Stimulated activated naive B cell treated with anti-CD40 and anti-IgM and Interleukin-4, amounts not matched to agents 10 μg/mL and 1 μg/mL and 100 μg/mL, for 72 hours (primary cell): Measurements from ENCODE around the gene USP5.
"Not testable (repeated sequence)": the region's sequence is repeated elsewhere in the genome, so short reads cannot be mapped to it uniquely, and the experiment has no call there.

Experiments used
- ATAC-seq, 2 donors: fragments of 150-1000 bp; cut with Tn5 transposase; replicated peaks; 2 replicates each; pipeline ENCODE4 v1.10.0; 2021; ENCODE audit warnings: moderate library complexity in 1 of 2
- DNase-seq: peaks from one replicate; pipeline ENCODE4 v3.0.0; 2021
- H3K27ac Mint-ChIP-seq: one replicate; pipeline ENCODE4 v1.8.0; 2022; ENCODE audit warnings: mild to moderate bottlenecking, mixed read lengths
- H3K27me3 Mint-ChIP-seq, 2 donors: one replicate each; pipeline ENCODE4 v1.8.0; 2022; ENCODE audit warnings: mixed read lengths in 2 of 2
- H3K36me3 Mint-ChIP-seq, 2 donors: one replicate each; pipeline ENCODE4 v1.8.0; 2022; ENCODE audit warnings: mixed read lengths in 2 of 2, mild to moderate bottlenecking in 1 of 2
- H3K4me1 Mint-ChIP-seq, 2 donors: one replicate each; pipeline ENCODE4 v1.8.0; 2022; ENCODE audit warnings: mixed read lengths in 2 of 2, mild to moderate bottlenecking in 1 of 2
- H3K4me3 Mint-ChIP-seq, 2 donors: one replicate each; pipeline ENCODE4 v1.8.0; 2022; ENCODE audit warnings: mild to moderate bottlenecking in 2 of 2, mixed read lengths in 2 of 2, moderate library complexity in 1 of 2
- H3K9me3 Mint-ChIP-seq, 2 donors: one replicate each; pipeline ENCODE4 v1.8.0; 2022; ENCODE audit warnings: mixed read lengths in 2 of 2, mild to moderate bottlenecking in 1 of 2

The USP5 gene

GRCh38 chr12:6858799-6859198 lies 6.8 kb downstream of the USP5 start:
- H3K27me3 Mint-ChIP-seq, result no peaks in the 10 kb centered on the region
- DNase-seq, result no peak
- H3K27ac Mint-ChIP-seq, result no peak overlapping the region
- H3K36me3 Mint-ChIP-seq, result peaks cover 56 to 72% of the 10 kb centered on the region in 2 donors
- ATAC-seq, result no peak
- no peaks in the 10 kb centered on the region for H3K9me3 Mint-ChIP-seq
- H3K4me3 Mint-ChIP-seq, result no peak overlapping the region
- H3K4me1 Mint-ChIP-seq, result peaks cover 4 to 5% of the 10 kb centered on the region in 2 donors

GRCh38 chr12:6860116-6860515 lies 8.2 kb downstream of the USP5 start:
- H3K36me3 Mint-ChIP-seq, result peaks cover 60 to 79% of the 10 kb centered on the region in 2 donors
- no peaks in the 10 kb centered on the region for H3K4me1 Mint-ChIP-seq
- no peaks in the 10 kb centered on the region for H3K27me3 Mint-ChIP-seq
- ATAC-seq (no peak), DNase-seq (no peak)
- H3K9me3 Mint-ChIP-seq, result no peaks in the 10 kb centered on the region
- no peak overlapping the region for H3K4me3 Mint-ChIP-seq
- H3K27ac Mint-ChIP-seq, result no peak overlapping the region

- ATAC-seq (no peak), DNase-seq (no peak)
- Mint-ChIP-seq H3K27me3 (no peaks in the 10 kb centered on the region), H3K9me3 (no peaks in the 10 kb centered on the region), H3K4me3 (no peak overlapping the region), H3K36me3 (peaks cover 55 to 83% of the 10 kb centered on the region in 2 donors), H3K4me1 (no peaks in the 10 kb centered on the region), H3K27ac (peak overlapping the region; percentile 48)
These were observed 9.0 kb downstream of the USP5 start for GRCh38 chr12:6860942-6861341.

- peaks cover under 1 to 2% of the 10 kb centered on the region in 2 donors for H3K4me1 Mint-ChIP-seq
- no peak overlapping the region for H3K4me3 Mint-ChIP-seq
- ATAC-seq, result no peak
- no peak overlapping the region for H3K27ac Mint-ChIP-seq
- no peak for DNase-seq
- H3K9me3 Mint-ChIP-seq, result no peaks in the 10 kb centered on the region
- H3K27me3 Mint-ChIP-seq, result no peaks in the 10 kb centered on the region
- H3K36me3 Mint-ChIP-seq, result peaks cover 53 to 83% of the 10 kb centered on the region in 2 donors
These were observed 9.4 kb downstream of the USP5 start for GRCh38 chr12:6861391-6861790.

GRCh38 chr12:6863033-6863432 lies 11.1 kb downstream of the USP5 start:
- Mint-ChIP-seq H3K9me3 (no peaks in the 10 kb centered on the region), H3K27me3 (no peaks in the 10 kb centered on the region), H3K4me3 (no peak overlapping the region), H3K36me3 (peaks cover 47 to 75% of the 10 kb centered on the region in 2 donors), H3K27ac (no peak overlapping the region), H3K4me1 (peaks cover 6 to 12% of the 10 kb centered on the region in 2 donors)
- DNase-seq (no peak), ATAC-seq (no peak)

GRCh38 chr12:6863586-6864321 lies 11.8 kb downstream of the USP5 start:
- no peak overlapping the region for H3K27ac Mint-ChIP-seq
- ATAC-seq (no peak), DNase-seq (no peak)
- H3K4me3 Mint-ChIP-seq, result no peak overlapping the region
- H3K36me3 Mint-ChIP-seq, result peaks cover 51 to 75% of the 10 kb centered on the region in 2 donors
- H3K4me1 Mint-ChIP-seq, result peaks cover 13 to 19% of the 10 kb centered on the region in 2 donors
- no peaks in the 10 kb centered on the region for H3K27me3 Mint-ChIP-seq
- H3K9me3 Mint-ChIP-seq, result no peaks in the 10 kb centered on the region

- H3K27ac Mint-ChIP-seq, H3K4me3 Mint-ChIP-seq, ATAC-seq, DNase-seq, H3K27me3 Mint-ChIP-seq, H3K9me3 Mint-ChIP-seq: not testable (repeated sequence)
- Mint-ChIP-seq H3K36me3 (peaks cover 52 to 78% of the 10 kb centered on the region in 2 donors), H3K4me1 (peaks cover 27 to 35% of the 10 kb centered on the region in 2 donors)
These were observed 13.4 kb downstream of the USP5 start for GRCh38 chr12:6865307-6865706.

- Mint-ChIP-seq H3K36me3 (peaks cover 54 to 77% of the 10 kb centered on the region in 2 donors), H3K4me3 (peak overlapping the region; percentile 96 to 97), H3K27ac (peak overlapping the region; percentile 51), H3K27me3 (no peaks in the 10 kb centered on the region), H3K4me1 (peaks cover 36 to 45% of the 10 kb centered on the region in 2 donors), H3K9me3 (no peaks in the 10 kb centered on the region)
- no peak for DNase-seq
- no peak for ATAC-seq
These were observed 14.4 kb downstream of the USP5 start for GRCh38 chr12:6866163-6866919.

GRCh38 chr12:6866920-6867412 lies 15.0 kb downstream of the USP5 start:
- H3K4me3 Mint-ChIP-seq, result peak overlapping the region; percentile 96 to 97
- H3K36me3 Mint-ChIP-seq, result peaks cover 60 to 80% of the 10 kb centered on the region in 2 donors

GRCh38 chr12:6867413-6868210 lies 15.7 kb downstream of the USP5 start, which contains the start of gene TPI1:
TSS of gene TPI1 (plus strand) at chr12:6867531. CDS start at chr12:6867567, 36 bp downstream.
- peaks cover 59 to 82% of the 10 kb centered on the region in 2 donors for H3K36me3 Mint-ChIP-seq

More at GRCh38 chr12:6866920-6867412, 15.0 kb downstream of the USP5 start:
- H3K27ac Mint-ChIP-seq, result peak overlapping the region; percentile 99
- no peaks in the 10 kb centered on the region for H3K9me3 Mint-ChIP-seq
- DNase-seq (no peak), ATAC-seq (peak; percentile 26 to 30)
- peaks cover 42 to 51% of the 10 kb centered on the region in 2 donors for H3K4me1 Mint-ChIP-seq
- no peaks in the 10 kb centered on the region for H3K27me3 Mint-ChIP-seq

GRCh38 chr12:6868211-6869048 lies 16.5 kb downstream of the USP5 start:
- DNase-seq (no peak), ATAC-seq (peak in 1 of 2 donors; percentile 2)
- Mint-ChIP-seq H3K9me3 (no peaks in the 10 kb centered on the region), H3K27me3 (no peaks in the 10 kb centered on the region), H3K36me3 (peaks cover 56 to 79% of the 10 kb centered on the region in 2 donors), H3K4me3 (peak overlapping the region; percentile 96 to 97), H3K27ac (peak overlapping the region; percentile 95), H3K4me1 (peaks cover 48 to 64% of the 10 kb centered on the region in 2 donors)

More at GRCh38 chr12:6867413-6868210, 15.7 kb downstream of the USP5 start, which contains the start of gene TPI1:
- Mint-ChIP-seq H3K9me3 (no peaks in the 10 kb centered on the region), H3K4me1 (peaks cover 48 to 58% of the 10 kb centered on the region in 2 donors), H3K4me3 (peak within 1 kb of the TSS; percentile 96 to 97), H3K27me3 (no peaks in the 10 kb centered on the region), H3K27ac (peak within 1 kb of the TSS; percentile 99)
- DNase-seq (peak; percentile 70), ATAC-seq (peak; percentile 81 to 85)

- ATAC-seq, result peak; percentile 8 to 11
- H3K9me3 Mint-ChIP-seq, result no peaks in the 10 kb centered on the region
- H3K36me3 Mint-ChIP-seq, result peaks cover 52 to 71% of the 10 kb centered on the region in 2 donors
- peak overlapping the region; percentile 96 to 97 for H3K4me3 Mint-ChIP-seq
- peak; percentile 69 for DNase-seq
- H3K4me1 Mint-ChIP-seq, result peaks cover 51 to 72% of the 10 kb centered on the region in 2 donors
- H3K27me3 Mint-ChIP-seq, result no peaks in the 10 kb centered on the region
- H3K27ac Mint-ChIP-seq, result peak overlapping the region; percentile 95
These were observed 17.4 kb downstream of the USP5 start for GRCh38 chr12:6869049-6870021.
